Heart left ventricle (tissue), 13 donors: Measurements from ENCODE around the gene WNT5A.

Source experiments
- POLR2A ChIP-seq, 2 donors: fragments of 450-650 bp; IDR thresholded peaks; one replicate each; pipeline ENCODE4 v1.6.1; 2017; ENCODE audit warnings: antibody characterized with exemption in 2 of 2, mild to moderate bottlenecking in 2 of 2, moderate library complexity in 2 of 2
- TF ChIP-seq, protein P1 (sequence below), 12 donors: fragments of 200-600 bp; sonication (generic) in 4 of 12; IDR thresholded peaks; one replicate each; pipeline versions ENCODE4 v1.5.0 to v1.8.0; 2018 to 2022; ENCODE audit warnings: antibody characterized with exemption in 12 of 12, mild to moderate bottlenecking in 5 of 12
- donor health status: ischemic (EF 13 %, LVEDD 7.1; RV severe dilation, severe dysfunction).
- donor health status: DM: no; HTN: yes; CAD: no.
- donor health status: DM: no; HTN: no; CAD: no.
- donor health status: ischemic (EF 25% LVEDD 6.9; RV normal size, moderate dysfunction).
- donor health status: ischemic (EF 25% LVEDD 5.7; RV mildly dilated, moderate dysfunction).
- donor health status: ischemic (EF 35%, LVEDD 5.7; RV mildly dilated, moderate dysfunction).
- donor health status: nonischemic (EF 11% LVEDD 7.7; RV severe dilation, severe dysfunction).
- donor health status: DM: yes; HTN: yes; CAD: no.
- donor health status: PGD.
- donor health status: ischemic (EF 29% LVEDD 5.4; RV normal size, mild dysfunction).
- donor health status: nonischemic (EF 23%, LVEDD 6.1; RV moderate dilation, normal function).

DNA sequence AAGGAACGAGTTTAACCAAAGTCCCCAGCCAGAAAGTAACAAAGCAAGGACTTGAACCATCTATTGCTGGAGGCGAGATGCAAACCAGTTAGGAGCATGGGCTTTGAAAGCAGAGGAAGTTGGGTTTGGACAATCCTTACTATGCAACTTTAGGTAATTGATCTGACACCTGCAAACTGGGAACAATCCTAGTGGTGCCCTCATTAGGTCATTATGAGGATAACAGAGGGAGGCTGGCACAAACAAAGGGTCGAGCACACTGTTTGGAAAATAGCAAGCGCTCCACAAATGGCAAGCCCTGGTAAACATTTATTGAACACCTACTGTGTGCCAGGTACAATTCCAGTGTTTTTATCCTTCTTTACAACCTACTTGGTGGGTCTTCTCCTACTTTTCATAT lies 45.6 kb downstream of the WNT5A start:
- TF ChIP-seq, protein P1, sequence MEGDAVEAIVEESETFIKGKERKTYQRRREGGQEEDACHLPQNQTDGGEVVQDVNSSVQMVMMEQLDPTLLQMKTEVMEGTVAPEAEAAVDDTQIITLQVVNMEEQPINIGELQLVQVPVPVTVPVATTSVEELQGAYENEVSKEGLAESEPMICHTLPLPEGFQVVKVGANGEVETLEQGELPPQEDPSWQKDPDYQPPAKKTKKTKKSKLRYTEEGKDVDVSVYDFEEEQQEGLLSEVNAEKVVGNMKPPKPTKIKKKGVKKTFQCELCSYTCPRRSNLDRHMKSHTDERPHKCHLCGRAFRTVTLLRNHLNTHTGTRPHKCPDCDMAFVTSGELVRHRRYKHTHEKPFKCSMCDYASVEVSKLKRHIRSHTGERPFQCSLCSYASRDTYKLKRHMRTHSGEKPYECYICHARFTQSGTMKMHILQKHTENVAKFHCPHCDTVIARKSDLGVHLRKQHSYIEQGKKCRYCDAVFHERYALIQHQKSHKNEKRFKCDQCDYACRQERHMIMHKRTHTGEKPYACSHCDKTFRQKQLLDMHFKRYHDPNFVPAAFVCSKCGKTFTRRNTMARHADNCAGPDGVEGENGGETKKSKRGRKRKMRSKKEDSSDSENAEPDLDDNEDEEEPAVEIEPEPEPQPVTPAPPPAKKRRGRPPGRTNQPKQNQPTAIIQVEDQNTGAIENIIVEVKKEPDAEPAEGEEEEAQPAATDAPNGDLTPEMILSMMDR (IDR thresholded peaks at IDR 0.05): no peak
- TF ChIP-seq POLR2A (IDR thresholded peaks at IDR 0.05): no peak
